Measurements from ENCODE around the gene AMN. TPM values are rescaled to one million over a fixed set of nuclear protein-coding genes. Genes with fewer than 3 reads are reported as not detected.

AMN gene
- total and polyA plus RNA-seq, 9 donors: 0.10 to 4.6 (median 0.59) TPM; not detected in 1

DNA sequence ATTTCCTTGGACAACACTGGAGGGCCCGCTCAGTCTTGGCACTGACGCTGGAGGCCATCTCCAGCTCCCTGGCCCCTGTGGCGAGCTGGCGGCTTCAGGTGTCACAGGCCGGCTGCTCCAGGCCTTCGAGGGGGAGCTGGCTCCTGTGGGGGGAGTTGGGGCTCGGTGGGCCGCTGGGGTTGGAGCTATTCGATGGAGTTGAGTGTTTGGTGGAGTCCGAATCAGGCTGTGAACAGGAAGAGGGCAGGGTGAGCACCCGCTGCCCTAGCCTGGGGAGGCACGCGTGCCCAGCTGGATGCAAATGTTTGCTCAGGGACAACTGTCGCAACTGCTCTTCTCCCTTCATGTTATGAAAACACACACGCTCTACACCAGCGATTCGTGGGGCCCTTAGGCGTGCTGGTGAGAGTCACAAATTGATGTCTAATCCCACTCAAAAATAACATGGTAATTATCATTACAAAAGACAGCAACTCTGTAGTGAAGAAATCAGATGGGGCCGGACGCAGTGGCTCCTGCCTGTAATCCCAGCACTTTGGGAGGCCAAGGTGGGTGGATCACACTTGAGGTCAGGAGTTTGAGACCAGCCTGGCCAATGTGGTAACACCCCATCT is 11.3 kb downstream of the AMN start:
- intact Hi-C loops (cut with DNase I): no loop called here
- Histone ChIP-seq H3K36me3 (no peaks in the 10 kb centered on the region), H3K4me1 (ENCODE audit: insufficient read depth) (peaks cover 11% of the 10 kb centered on the region), H3K9me3 (no peaks in the 10 kb centered on the region), H3K27ac (no peak overlapping the region), H3K4me3 (no peak overlapping the region), H3K27me3 (no peaks in the 10 kb centered on the region)
- TF ChIP-seq EP300 (IDR thresholded peaks at IDR 0.05) (no peak), POLR2A (IDR thresholded peaks at IDR 0.05) (no peak)
- TF ChIP-seq, protein P1, sequence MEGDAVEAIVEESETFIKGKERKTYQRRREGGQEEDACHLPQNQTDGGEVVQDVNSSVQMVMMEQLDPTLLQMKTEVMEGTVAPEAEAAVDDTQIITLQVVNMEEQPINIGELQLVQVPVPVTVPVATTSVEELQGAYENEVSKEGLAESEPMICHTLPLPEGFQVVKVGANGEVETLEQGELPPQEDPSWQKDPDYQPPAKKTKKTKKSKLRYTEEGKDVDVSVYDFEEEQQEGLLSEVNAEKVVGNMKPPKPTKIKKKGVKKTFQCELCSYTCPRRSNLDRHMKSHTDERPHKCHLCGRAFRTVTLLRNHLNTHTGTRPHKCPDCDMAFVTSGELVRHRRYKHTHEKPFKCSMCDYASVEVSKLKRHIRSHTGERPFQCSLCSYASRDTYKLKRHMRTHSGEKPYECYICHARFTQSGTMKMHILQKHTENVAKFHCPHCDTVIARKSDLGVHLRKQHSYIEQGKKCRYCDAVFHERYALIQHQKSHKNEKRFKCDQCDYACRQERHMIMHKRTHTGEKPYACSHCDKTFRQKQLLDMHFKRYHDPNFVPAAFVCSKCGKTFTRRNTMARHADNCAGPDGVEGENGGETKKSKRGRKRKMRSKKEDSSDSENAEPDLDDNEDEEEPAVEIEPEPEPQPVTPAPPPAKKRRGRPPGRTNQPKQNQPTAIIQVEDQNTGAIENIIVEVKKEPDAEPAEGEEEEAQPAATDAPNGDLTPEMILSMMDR (IDR thresholded peaks at IDR 0.05): no peak
- WGBS, 3 donors: 91 to 94% (median 93%) methylated on average over 20 of the region's 20 CpGs
- DNase-seq: peak in 1 of 5 donors; percentile 26

DNA sequence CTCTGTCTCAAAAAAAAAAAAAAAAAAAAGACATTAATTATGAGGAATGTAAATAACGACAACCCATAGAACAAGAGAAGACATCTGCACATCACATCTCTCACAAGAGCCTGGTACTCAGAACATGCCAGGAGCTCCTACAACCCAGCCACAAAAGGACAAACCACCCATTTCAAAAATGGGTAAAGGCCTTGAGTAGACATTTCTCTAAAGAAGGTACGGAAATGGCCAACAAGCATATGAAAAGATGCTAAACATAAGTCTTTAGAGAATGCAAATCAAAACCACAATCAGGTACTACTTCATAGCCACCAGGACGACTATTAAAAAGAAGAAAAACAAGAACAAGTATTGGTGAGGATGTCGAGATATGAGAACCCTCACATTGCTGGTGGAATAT is 13.3 kb downstream of the AMN start:
- WGBS, 3 donors: 90 to 92% (median 90%) methylated on average over 4 of the region's 4 CpGs
- no peak for TF ChIP-seq EP300 (IDR thresholded peaks at IDR 0.05)
- TF ChIP-seq POLR2A (IDR thresholded peaks at IDR 0.05): no peak
- TF ChIP-seq, protein P1 (IDR thresholded peaks at IDR 0.05): no peak

DNA sequence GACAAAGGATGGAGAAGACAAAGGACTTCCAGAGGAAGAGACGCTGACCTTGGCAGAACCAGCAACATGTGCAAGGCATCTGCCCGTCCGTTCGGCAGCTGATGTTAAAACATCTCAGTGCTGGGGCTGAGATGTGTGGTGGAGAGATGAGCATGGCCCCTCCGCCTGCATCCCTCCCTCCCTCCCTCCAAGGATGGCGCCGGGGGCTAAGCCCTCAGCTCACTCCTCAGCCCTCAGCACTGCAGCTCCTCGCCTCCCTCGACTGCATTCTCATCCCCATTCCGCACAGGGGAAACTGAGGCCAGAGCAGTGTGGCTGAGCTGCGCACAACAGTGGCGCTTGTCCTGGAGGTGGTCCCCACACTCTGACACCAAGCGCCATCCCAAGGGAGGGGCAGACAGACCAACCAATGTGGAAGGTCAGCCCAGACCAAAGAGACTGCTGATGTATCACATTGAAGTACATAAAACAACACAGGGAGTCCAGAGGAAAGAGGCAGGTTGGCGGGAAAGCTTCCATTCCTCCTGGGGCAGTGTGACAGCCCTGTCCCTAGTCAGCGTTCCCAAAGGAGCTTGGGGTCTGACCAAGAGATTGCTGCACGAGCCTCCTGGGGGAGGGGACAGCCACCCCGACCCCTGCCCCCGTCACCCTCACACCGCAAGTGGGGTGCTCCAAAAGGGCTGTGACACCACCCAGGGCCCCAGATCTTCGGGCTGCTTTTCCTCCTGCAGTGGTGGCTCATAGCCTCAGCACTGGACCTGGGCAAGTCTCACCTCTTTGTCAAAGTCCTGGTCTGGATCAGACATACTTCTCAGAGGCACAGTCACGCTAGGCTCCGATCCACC is 15.1 kb downstream of the AMN start:
- no peaks in the 10 kb centered on the region for H3K4me1 ChIP-seq (ENCODE audit: insufficient read depth)
- TF ChIP-seq POLR2A (IDR thresholded peaks at IDR 0.05) (no peak), EP300 (IDR thresholded peaks at IDR 0.05) (no peak)
- TF ChIP-seq, protein P1 (IDR thresholded peaks at IDR 0.05): no peak
- no peak for DNase-seq
- 85 to 89% (median 88%) methylated on average over 22 of the region's 22 CpGs for WGBS, 3 donors
- H3K9me3 ChIP-seq: no peaks in the 10 kb centered on the region
- intact Hi-C loops (cut with DNase I): no loop called here
- no peaks in the 10 kb centered on the region for H3K27me3 ChIP-seq
- H3K27ac ChIP-seq: no peak overlapping the region
- H3K4me3 ChIP-seq: no peak overlapping the region
- H3K36me3 ChIP-seq: no peaks in the 10 kb centered on the region

More for the DNA sequence above, 13.3 kb downstream of the AMN start:
- H3K4me1 ChIP-seq (ENCODE audit: insufficient read depth): no peaks in the 10 kb centered on the region
- H3K4me3 ChIP-seq: no peak overlapping the region
- H3K27me3 ChIP-seq: no peaks in the 10 kb centered on the region
- DNase-seq: no peak
- H3K9me3 ChIP-seq: no peaks in the 10 kb centered on the region
- no peaks in the 10 kb centered on the region for H3K36me3 ChIP-seq
- intact Hi-C loops (cut with DNase I): no loop called here
- no peak overlapping the region for H3K27ac ChIP-seq

DNA sequence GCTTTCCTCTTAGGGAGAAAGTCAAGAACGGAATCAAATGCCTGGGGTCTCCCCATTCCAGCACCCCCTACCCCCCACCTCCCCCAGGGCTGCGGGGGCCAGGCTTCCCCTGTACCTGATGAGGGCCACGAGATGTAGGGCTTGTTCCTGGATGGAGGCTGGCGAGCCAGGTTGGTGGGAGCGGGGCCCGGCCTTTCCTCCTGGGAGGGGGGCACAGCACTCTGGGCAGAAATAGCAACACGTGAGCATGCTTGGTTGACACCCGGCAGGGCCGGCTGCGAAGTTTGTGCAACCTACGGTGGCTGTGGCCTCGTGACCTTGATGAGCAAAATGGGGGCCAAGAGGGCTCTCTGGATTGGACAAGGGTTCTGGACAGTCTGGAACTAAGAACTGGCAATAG is 15.7 kb downstream of the AMN start:
- H3K27ac ChIP-seq: no peak overlapping the region
- intact Hi-C loops (cut with DNase I): no loop called here
- H3K27me3 ChIP-seq: no peaks in the 10 kb centered on the region
- TF ChIP-seq POLR2A (IDR thresholded peaks at IDR 0.05): no peak
- TF ChIP-seq, protein P1 (IDR thresholded peaks at IDR 0.05): no peak
- no peak for TF ChIP-seq EP300 (IDR thresholded peaks at IDR 0.05)
- no peak overlapping the region for H3K4me3 ChIP-seq
- no peak for DNase-seq
- H3K36me3 ChIP-seq: no peaks in the 10 kb centered on the region
- no peaks in the 10 kb centered on the region for H3K4me1 ChIP-seq (ENCODE audit: insufficient read depth)
- no peaks in the 10 kb centered on the region for H3K9me3 ChIP-seq
- WGBS, 3 donors: 90 to 94% (median 91%) methylated on average over 12 of the region's 12 CpGs

Data from ovary (tissue), 9 donors.